Measurements from ENCODE around the gene FOXK1. TPM values are rescaled to one million over a fixed set of nuclear protein-coding genes. Genes with fewer than 3 reads are reported as not detected.

FOXK1 gene
- polyA plus RNA-seq, 1 donor, result 17.1 TPM

- DNase-seq (ENCODE audit: low read depth), result no peak
These were observed 63.3 kb downstream of the FOXK1 start for GRCh38 chr7:4745265-4745919.

DNA sequence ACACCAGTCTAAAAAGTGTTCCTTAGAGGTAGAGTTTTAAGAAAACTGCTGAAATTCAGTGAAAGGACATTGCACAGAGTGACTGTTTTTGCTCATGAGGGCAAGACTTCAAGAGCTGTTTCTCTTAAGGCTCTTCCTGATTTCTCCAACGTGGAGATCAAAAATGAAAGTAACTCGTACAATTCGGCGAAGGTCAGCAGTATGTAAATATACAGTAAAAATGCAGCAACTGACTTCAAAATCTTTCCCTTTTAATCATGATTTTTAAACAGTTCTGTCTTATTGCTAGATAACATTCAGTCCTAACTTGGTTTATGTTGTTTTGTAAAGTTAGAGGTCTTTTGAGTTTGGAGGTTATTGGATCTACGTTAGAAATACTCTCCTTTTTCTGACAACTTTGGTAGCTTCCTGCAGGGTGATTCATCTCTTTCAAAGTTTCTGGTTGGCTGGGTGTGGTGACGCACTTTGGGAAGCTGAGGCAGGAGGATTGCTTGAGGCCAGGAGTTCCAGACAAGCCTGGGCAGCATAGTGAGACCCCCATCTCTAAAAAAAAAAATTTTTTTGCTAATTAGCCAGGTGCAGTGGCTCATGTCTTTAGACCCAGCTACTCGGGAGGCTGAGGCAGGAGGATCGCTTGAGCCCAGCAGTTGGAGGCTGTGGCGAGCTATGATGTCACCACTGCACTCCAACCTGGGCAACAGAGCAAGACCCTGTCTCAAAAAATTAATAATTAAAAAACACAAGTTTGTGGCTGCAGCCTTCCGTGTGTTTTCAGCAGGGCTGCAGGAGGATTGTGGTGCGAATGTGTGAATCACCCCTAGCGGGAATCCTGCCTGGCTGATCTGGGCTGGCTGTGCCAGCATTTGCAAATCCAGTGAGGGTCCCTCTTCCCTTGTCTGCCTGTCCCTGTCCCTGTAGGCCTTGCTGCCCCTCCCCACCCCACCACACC is 64.2 kb downstream of the FOXK1 start:
- no peak for DNase-seq (ENCODE audit: low read depth)

DNA sequence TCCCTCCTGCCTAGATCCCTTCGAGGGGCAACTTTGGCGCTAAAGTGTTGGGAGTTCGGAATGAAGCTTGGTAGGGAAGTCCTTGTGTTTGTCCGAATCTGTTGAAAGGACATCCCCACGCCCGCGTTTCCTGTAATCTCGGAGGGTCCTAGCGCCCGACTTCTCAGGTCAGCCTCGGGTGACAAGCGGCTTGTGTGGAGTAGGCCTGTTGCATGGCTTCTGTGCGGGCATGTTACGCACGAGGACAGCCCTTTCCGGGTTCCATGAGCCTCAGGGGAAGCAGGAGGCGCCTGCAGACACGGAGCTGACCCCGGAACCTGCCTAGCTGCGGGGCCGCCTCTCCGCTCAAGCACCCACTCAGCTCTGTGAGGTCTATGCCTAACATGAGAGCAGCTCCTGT is 64.9 kb downstream of the FOXK1 start:
- no peak for DNase-seq (ENCODE audit: low read depth)

- no peak for DNase-seq (ENCODE audit: low read depth)
These were observed 65.7 kb downstream of the FOXK1 start for GRCh38 chr7:4747746-4748145.

- no peak for DNase-seq (ENCODE audit: low read depth)
These were observed 66.2 kb downstream of the FOXK1 start for GRCh38 chr7:4748231-4748681.

GRCh38 chr7:4749363-4749762 is 67.3 kb downstream of the FOXK1 start:
- no peak for DNase-seq (ENCODE audit: low read depth)

GRCh38 chr7:4749798-4750197 is 67.7 kb downstream of the FOXK1 start:
- DNase-seq (ENCODE audit: low read depth), result no peak

GRCh38 chr7:4751398-4751947 is 69.4 kb downstream of the FOXK1 start:
- DNase-seq (ENCODE audit: low read depth), result no peak

- DNase-seq (ENCODE audit: low read depth), result no peak
These were observed 71.7 kb downstream of the FOXK1 start for GRCh38 chr7:4753598-4754432.

- DNase-seq (ENCODE audit: low read depth), result no peak
These were observed 72.4 kb downstream of the FOXK1 start for GRCh38 chr7:4754433-4755010.

DNA sequence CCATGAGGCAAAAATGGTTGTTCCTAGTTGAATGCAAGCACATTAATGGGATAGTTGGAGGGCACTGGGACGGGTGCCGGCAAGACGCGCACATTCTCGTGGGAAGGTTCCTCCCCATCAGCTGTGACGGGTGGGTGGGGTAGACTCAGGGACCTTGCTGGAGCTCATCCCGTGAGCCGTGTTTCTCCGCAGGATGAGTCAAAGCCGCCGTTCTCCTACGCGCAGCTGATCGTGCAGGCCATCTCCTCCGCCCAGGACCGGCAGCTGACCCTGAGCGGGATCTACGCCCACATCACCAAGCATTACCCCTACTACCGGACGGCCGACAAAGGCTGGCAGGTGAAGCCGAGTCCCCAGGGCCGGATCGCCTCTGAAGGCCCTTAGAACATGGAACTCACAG is 73.0 kb downstream of the FOXK1 start:
- no peak for DNase-seq (ENCODE audit: low read depth)

DNA sequence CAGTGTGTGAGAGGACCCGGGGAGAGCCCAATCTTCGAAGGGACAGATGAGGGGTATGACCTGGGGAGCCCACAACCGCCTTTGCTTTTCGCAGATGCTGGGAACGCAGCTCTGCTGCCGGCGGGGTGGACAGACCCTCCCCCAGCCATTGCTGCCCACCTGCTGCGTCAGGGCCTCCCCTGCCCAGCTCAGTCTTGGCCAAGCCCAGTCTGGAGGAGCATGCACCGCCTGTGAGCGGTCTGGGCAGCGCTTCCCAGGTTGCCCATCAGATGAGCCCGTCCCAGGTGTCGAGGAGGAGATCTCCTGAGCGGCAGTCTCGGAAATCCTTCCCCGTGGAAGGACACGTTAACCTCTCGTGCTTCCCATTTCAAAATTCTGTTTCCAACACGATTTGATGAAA is 76.0 kb downstream of the FOXK1 start:
- DNase-seq (ENCODE audit: low read depth), result no peak

GRCh38 chr7:4758791-4759190 is 76.7 kb downstream of the FOXK1 start:
- DNase-seq (ENCODE audit: low read depth), result no peak

GRCh38 chr7:4759211-4759610 is 77.1 kb downstream of the FOXK1 start:
- DNase-seq (ENCODE audit: low read depth), result no peak

- no peak for DNase-seq (ENCODE audit: low read depth)
These were observed 78.9 kb downstream of the FOXK1 start for GRCh38 chr7:4760952-4761351.

DNA sequence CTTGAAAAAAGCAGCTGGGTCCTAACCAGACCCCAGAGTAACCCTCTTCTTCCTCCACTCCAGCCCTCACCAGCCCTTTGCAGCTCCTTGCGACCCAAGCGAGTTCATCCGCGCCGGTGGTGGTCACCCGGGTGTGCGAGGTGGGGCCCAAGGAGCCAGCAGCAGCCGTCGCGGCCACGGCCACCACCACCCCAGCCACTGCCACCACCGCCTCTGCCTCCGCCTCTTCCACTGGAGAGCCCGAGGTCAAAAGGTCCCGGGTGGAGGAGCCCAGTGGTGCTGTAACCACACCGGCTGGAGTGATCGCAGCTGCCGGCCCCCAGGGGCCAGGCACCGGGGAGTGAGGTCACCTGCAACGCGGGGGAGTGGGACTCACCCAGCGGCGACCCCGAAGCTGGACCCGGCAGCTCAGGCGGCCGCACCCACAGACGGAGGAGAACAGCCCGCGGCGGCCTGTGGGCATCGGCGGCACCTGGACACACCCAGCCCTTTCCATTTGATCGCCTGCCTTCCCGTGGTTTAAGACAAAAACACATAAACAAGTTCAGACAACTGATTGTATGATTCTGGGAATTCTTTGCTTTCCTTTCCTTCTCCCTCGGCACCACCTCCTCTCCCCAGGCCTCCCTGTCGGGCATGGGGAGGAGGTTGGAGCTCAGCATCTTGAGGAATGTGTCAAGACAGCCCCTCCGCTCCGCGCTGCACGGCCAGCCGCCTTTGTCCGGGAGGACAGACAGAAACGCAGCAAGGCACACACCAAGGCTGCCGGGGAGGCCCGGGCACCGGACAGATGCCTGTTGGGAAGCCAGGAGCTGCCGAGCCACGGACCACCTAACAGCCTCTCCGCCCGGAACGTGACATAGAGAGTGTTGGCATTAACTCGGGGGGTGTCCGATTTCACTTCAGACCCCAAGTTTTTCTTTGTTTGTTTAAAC is 80.3 kb downstream of the FOXK1 start:
- no peak for DNase-seq (ENCODE audit: low read depth)

DNA sequence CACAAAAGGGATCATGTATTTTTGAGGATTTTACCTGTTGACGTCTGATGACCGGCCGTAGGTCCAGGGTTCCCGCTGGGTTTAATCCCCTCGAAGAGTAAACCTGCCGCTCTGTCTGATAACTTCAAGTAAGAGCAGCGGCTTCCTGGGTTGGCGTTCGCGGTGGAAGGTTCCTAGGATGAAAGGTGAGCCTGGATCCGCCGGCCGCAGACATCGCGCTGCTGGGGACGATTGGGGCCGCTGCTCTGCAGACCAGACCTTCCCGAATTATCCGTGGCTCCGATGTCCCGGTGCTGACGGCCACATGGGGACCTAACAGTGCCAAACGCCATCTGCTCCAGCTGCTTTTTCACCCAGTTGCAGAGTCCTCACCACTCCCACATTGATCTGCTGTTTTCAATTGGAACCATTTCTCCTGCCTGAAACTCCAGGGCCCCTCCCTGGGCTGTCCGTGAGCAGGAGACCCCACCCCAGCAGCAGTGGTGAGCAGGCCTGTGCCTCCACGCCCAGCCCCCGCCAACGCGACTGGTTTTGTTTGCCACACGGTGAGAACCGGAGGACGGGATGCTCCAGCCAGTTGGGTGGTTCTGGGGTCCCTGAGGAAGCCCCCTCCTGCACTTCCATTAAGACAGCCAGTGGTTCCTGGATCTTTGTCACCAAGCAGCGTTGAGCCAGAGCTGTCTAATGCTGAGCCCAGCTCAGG is 81.1 kb downstream of the FOXK1 start:
- DNase-seq (ENCODE audit: low read depth), result no peak

- DNase-seq (ENCODE audit: low read depth), result no peak
These were observed 81.7 kb downstream of the FOXK1 start for GRCh38 chr7:4763794-4764185.

DNA sequence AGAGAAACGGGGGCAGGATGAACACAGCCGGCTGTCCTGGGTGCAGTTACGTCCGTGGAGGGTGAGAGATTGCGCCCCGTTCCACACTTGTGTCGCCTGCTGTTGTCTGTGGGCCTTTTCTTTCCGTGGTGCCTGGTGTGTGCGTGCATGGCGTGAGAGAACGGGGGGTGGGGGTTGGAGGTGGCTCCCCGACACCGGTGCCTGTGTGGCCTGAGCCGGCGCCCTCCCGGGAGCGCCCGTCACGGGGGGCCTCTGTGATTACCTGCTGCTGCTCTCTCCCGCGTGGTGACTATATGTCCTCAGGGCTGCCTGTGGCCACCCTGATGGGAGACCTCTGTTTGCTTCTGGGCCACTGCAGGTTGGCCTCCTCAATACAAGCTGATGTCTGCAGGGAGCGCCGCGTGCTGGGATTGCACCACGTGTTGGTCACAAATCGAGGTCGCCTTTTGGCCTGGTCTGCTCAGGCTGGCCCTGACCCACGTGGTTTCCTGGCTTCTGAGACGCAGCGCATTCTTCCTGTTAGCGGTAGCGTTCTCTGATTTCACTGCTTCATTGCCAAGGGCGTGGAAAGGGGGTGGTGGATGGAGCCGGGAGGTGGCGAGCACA is 82.4 kb downstream of the FOXK1 start:
- no peak for DNase-seq (ENCODE audit: low read depth)
